Neural crest cell (in vitro differentiated cells): ENCODE data around the gene CA11. TPM values are rescaled to one million over a fixed set of nuclear protein-coding genes. Genes with fewer than 3 reads are reported as not detected.

ENCODE experiments used
- DNase-seq: peaks from one replicate; pipeline ENCODE4 v3.0.0; 2021; ENCODE audit warnings: low read depth, mixed read lengths, low spot score
- H3K27ac Mint-ChIP-seq: one replicate; pipeline ENCODE4 v1.8.0; 2021; ENCODE audit warnings: mild to moderate bottlenecking, mixed read lengths; ENCODE audit not compliant: unreplicated experiment
- H3K27me3 Mint-ChIP-seq: 2 replicates; pipeline ENCODE4 v1.8.0; 2021; ENCODE audit warnings: low read depth, mild to moderate bottlenecking, mixed read lengths
- H3K36me3 Mint-ChIP-seq: 2 replicates; pipeline ENCODE4 v1.8.0; 2021; ENCODE audit warnings: low read depth, mild to moderate bottlenecking, mixed read lengths
- H3K4me1 Mint-ChIP-seq: 2 replicates; pipeline ENCODE4 v1.8.0; 2021; ENCODE audit warnings: mixed read lengths
- H3K4me3 Mint-ChIP-seq: one replicate; pipeline ENCODE4 v1.8.0; 2021; ENCODE audit warnings: mild to moderate bottlenecking, mixed read lengths
- H3K9me3 Mint-ChIP-seq: 2 replicates; pipeline ENCODE4 v1.8.0; 2021; ENCODE audit warnings: mixed read lengths
- CTCF ChIP-seq: fragments of 200-600 bp; sonication (generic); conservative IDR thresholded peaks from 2 replicates; pipeline ENCODE4 v1.5.0; 2021; ENCODE audit warnings: antibody characterized with exemption, mild to moderate bottlenecking
- total RNA-seq: library from RNA; stranded (reverse); gene quantifications from 2 replicates; pipeline ENCODE4 v1.2.1, GENCODE V29; 2021

Gene CA11
- total RNA-seq, 1 donor from 2014 or later = 11.4 TPM

- Mint-ChIP-seq H3K4me1 (peaks cover 42% of the 10 kb centered on the region), H3K27me3 (peaks cover 53% of the 10 kb centered on the region), H3K27ac (no peak overlapping the region), H3K9me3 (peaks cover 4% of the 10 kb centered on the region), H3K36me3 (peaks cover 2% of the 10 kb centered on the region), H3K4me3 (peak overlapping the region; percentile 83)
- TF ChIP-seq CTCF = no peak
- DNase-seq = no peak
Measured at GRCh38 chr19:48635966-48636858, 9.8 kb downstream of the CA11 start.

GRCh38 chr19:48635263-48635965 lies 10.6 kb downstream of the CA11 start:
- Mint-ChIP-seq H3K27me3 (peaks cover 51% of the 10 kb centered on the region), H3K27ac (no peak overlapping the region), H3K36me3 (peaks cover 2% of the 10 kb centered on the region), H3K4me1 (peaks cover 49% of the 10 kb centered on the region), H3K4me3 (peak overlapping the region; percentile 74), H3K9me3 (peaks cover 4% of the 10 kb centered on the region)
- no peak for DNase-seq
- TF ChIP-seq CTCF = no peak

GRCh38 chr19:48634424-48635262 lies 11.3 kb downstream of the CA11 start:
- no peak overlapping the region for H3K27ac Mint-ChIP-seq

GRCh38 chr19:48634036-48634342 lies 12.0 kb downstream of the CA11 start:
- no peak overlapping the region for H3K27ac Mint-ChIP-seq
- peaks cover 4% of the 10 kb centered on the region for H3K9me3 Mint-ChIP-seq
- peaks cover 47% of the 10 kb centered on the region for H3K27me3 Mint-ChIP-seq
- H3K4me1 Mint-ChIP-seq = peaks cover 56% of the 10 kb centered on the region
- peaks cover 2% of the 10 kb centered on the region for H3K36me3 Mint-ChIP-seq
- peak overlapping the region; percentile 74 for H3K4me3 Mint-ChIP-seq
- no peak for DNase-seq
- no peak for TF ChIP-seq CTCF

More at GRCh38 chr19:48634424-48635262, 11.3 kb downstream of the CA11 start:
- peak; percentile 83 for DNase-seq
- Mint-ChIP-seq H3K27me3 (peaks cover 50% of the 10 kb centered on the region), H3K4me3 (peak overlapping the region; percentile 74), H3K4me1 (peaks cover 57% of the 10 kb centered on the region), H3K9me3 (peaks cover 4% of the 10 kb centered on the region), H3K36me3 (peaks cover 2% of the 10 kb centered on the region)
- no peak for TF ChIP-seq CTCF
